ENCODE results near the gene GRIN1. TPM values are rescaled to one million over a fixed set of nuclear protein-coding genes. Genes with fewer than 3 reads are reported as not detected.
"Not testable (repeated sequence)": the region's sequence is repeated elsewhere in the genome, so short reads cannot be mapped to it uniquely, and the experiment has no call there.

Gene GRIN1
- total RNA-seq, 2 experiments from 2014 or later, result not detected

GRCh38 chr9:137134191-137134590, 4.8 kb upstream of the GRIN1 start:
- no peak overlapping the region for H3K27ac Mint-ChIP-seq
- ChIA-PET CTCF (no interaction called here), POLR2A (interaction anchor here (0.6 kb wide), 1 partner anchor 58 kb away, joined by 3 read pairs; no protein-coding TSS in a partner anchor)
- peaks cover 28% of the 10 kb centered on the region for H3K27me3 Mint-ChIP-seq (ENCODE audit: low read depth)
- H3K4me3 Mint-ChIP-seq, result no peak overlapping the region
- ATAC-seq (no peak), DNase-seq (no peak)
- H3K36me3 Mint-ChIP-seq (ENCODE audit: low read depth), result no peaks in the 10 kb centered on the region
- no peaks in the 10 kb centered on the region for H3K9me3 Mint-ChIP-seq (ENCODE audit: insufficient read depth)
- H3K4me1 Mint-ChIP-seq (ENCODE audit: low read depth), result peaks cover 4% of the 10 kb centered on the region

DNA sequence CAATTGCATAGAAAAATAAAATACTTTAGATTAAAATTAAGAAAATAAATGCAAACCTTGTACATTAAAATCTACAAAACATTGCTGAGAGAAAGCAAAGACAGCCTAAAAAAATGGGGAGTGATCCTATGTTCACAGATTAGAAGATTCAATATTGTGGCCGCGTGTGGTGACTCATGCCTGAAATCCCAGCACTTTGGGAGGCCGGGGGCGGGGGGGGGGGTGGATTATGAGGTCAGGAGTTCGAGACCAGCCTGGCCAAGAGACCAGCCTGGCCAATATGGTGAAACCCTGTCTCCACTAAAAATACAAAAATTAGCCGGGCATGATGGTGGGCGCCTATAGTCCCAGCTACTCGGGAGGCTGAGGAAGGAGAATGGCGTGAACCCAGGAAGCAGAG, 3.8 kb upstream of the GRIN1 start:
- H3K9me3 Mint-ChIP-seq (ENCODE audit: insufficient read depth); H3K36me3 Mint-ChIP-seq (ENCODE audit: low read depth); DNase-seq; H3K4me1 Mint-ChIP-seq (ENCODE audit: low read depth); CTCF ChIA-PET; ATAC-seq; H3K4me3 Mint-ChIP-seq; H3K27ac Mint-ChIP-seq: not testable (repeated sequence)
- POLR2A ChIA-PET, result interaction anchor here (0.6 to 1.0 kb wide), 2 partner anchors 16 to 169 kb away, joined by 3 to 4 read pairs; no protein-coding TSS in a partner anchor
- H3K27me3 Mint-ChIP-seq (ENCODE audit: low read depth), result peaks cover 34% of the 10 kb centered on the region

GRCh38 chr9:137136261-137136880, 2.6 kb upstream of the GRIN1 start:
- no peaks in the 10 kb centered on the region for H3K9me3 Mint-ChIP-seq (ENCODE audit: insufficient read depth)
- H3K27ac Mint-ChIP-seq, result no peak overlapping the region
- POLR2A ChIA-PET, result interaction anchor here (1.0 kb wide), 1 partner anchor 15 kb away, joined by 3 read pairs; no protein-coding TSS in a partner anchor
- CTCF ChIA-PET, result interaction anchor here (1.6 kb wide), 1 partner anchor 100 kb away, joined by 3 read pairs; no protein-coding TSS in a partner anchor
- H3K4me1 Mint-ChIP-seq (ENCODE audit: low read depth), result peaks cover 14% of the 10 kb centered on the region
- H3K4me3 Mint-ChIP-seq, result no peak overlapping the region
- ATAC-seq (no peak), DNase-seq (no peak)
- no peaks in the 10 kb centered on the region for H3K36me3 Mint-ChIP-seq (ENCODE audit: low read depth)
- H3K27me3 Mint-ChIP-seq (ENCODE audit: low read depth), result peaks cover 38% of the 10 kb centered on the region

DNA sequence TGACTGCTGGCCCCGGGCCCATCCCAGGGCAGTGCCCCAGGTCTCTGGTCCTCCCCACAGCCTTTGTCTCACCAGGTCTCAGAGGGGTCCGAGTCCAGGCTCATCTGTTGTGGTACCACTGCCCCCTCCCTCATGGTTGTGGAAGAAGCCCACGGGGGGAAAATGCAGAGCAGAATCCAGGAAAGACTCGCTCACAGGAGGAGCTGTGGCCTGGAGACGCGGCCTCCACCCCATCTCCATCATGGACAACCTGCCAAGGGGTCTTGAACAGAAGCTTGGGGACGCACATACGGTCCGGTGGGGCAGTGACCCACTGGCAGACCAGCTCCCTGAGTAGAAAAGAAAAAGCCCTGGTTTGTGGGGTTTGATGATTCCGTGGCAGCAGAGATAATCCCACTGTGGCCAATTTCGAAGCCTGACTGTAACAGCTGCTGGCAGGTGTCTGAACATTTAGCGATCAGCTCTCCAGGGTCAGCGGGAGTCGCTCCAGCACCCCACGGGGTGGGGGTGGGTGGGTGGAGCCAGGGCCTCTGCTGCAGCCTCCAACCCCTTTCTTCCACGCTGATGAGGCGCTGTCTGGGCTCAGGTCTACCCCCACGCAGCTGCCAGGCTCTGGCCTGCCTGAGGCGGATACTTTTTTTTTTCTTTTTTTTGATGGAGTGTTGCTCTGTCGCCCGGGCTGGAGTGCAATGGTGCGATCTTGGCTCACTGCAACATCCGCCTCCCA, 1.9 kb upstream of the GRIN1 start:
- H3K27ac Mint-ChIP-seq, result no peak overlapping the region
- no peaks in the 10 kb centered on the region for H3K9me3 Mint-ChIP-seq (ENCODE audit: insufficient read depth)
- DNase-seq (no peak), ATAC-seq (no peak)
- H3K36me3 Mint-ChIP-seq (ENCODE audit: low read depth), result no peaks in the 10 kb centered on the region
- CTCF ChIA-PET, result interaction anchor here (1.6 kb wide), 1 partner anchor 100 kb away, joined by 3 read pairs; no protein-coding TSS in a partner anchor
- POLR2A ChIA-PET, result interaction anchor here (0.6 to 2.0 kb wide), 2 partner anchors 8 to 23 kb away, joined by 3 to 4 read pairs; no protein-coding TSS in a partner anchor
- H3K27me3 Mint-ChIP-seq (ENCODE audit: low read depth), result peaks cover 42% of the 10 kb centered on the region
- peaks cover 14% of the 10 kb centered on the region for H3K4me1 Mint-ChIP-seq (ENCODE audit: low read depth)
- no peak overlapping the region for H3K4me3 Mint-ChIP-seq

DNA sequence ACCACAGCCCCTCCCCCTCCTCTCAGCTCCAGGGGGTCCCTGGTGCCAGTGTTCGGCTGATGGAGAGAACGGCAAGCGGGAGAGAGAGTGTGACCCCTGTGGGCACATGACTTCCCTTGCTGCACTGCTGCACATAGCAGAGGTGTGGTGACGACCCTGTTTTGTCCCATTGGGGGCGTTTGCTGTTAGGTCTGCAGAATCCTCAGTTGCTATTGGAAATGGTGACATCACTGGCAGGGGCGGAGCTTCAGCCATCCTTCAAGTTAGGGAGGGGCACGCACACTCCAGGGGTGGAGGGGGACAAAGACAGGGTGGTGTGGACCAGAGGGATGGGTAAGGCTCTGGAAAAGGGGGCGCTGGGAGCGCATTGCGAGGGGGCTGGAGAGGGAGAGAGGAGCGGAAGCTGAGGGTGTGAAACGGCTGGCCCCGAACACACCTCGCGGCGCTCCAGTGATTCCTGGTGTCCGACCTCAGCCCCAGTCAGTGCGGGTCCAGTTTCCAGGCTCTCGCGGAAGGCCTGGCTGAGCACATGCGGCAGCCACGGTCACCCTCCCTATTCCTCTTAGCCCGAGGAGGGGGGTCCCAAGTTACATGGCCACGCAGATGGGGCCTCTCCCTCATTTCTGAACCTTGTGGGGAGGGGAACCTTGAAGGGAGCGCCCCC, 764 bp upstream of the GRIN1 start:
- no peak for DNase-seq
- no peak overlapping the region for H3K4me3 Mint-ChIP-seq
- CTCF ChIA-PET, result interaction anchor here (1.6 kb wide), 1 partner anchor 98 kb away, joined by 3 read pairs; no protein-coding TSS in a partner anchor
- H3K4me1 Mint-ChIP-seq (ENCODE audit: low read depth), result peaks cover 14% of the 10 kb centered on the region
- no peak overlapping the region for H3K27ac Mint-ChIP-seq
- peaks cover 43% of the 10 kb centered on the region for H3K27me3 Mint-ChIP-seq (ENCODE audit: low read depth)
- POLR2A ChIA-PET, result interaction anchor here (1.0 to 2.0 kb wide), 2 partner anchors 9 to 12 kb away, joined by 3 to 4 read pairs; no protein-coding TSS in a partner anchor
- ATAC-seq, result no peak
- H3K36me3 Mint-ChIP-seq (ENCODE audit: low read depth), result no peaks in the 10 kb centered on the region
- H3K9me3 Mint-ChIP-seq (ENCODE audit: insufficient read depth), result no peaks in the 10 kb centered on the region

DNA sequence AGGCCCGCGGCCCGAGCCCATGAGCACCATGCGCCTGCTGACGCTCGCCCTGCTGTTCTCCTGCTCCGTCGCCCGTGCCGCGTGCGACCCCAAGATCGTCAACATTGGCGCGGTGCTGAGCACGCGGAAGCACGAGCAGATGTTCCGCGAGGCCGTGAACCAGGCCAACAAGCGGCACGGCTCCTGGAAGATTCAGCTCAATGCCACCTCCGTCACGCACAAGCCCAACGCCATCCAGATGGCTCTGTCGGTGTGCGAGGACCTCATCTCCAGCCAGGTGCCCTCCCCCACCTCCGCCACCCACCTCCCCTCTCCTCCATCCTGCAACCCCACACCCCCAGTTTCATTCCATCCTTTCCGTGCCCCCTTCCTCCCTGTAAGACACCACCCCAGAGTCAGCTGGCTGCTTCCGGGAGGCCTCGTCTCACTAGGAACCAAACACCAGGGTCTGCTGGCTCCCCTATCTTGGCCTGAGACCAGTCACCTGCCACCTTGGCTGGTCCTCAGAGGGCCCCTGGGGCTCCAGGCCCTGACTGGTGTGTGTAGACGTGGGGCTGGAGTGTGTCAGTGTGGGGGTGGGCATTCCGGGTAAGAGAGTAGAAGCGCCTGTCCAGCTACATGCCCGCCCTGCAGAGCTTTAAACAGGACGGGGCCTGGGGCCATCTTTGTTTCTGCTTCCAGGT, 655 bp downstream of the GRIN1 start:
- H3K27me3 Mint-ChIP-seq (ENCODE audit: low read depth), result peaks cover 39% of the 10 kb centered on the region

GRCh38 chr9:137140151-137141012, 1.4 kb downstream of the GRIN1 start:
- Mint-ChIP-seq H3K4me1 (ENCODE audit: low read depth) (peaks cover 14% of the 10 kb centered on the region), H3K27me3 (ENCODE audit: low read depth) (peaks cover 39% of the 10 kb centered on the region), H3K4me3 (no peak overlapping the region), H3K36me3 (ENCODE audit: low read depth) (no peaks in the 10 kb centered on the region), H3K9me3 (ENCODE audit: insufficient read depth) (no peaks in the 10 kb centered on the region), H3K27ac (no peak overlapping the region)
- CTCF ChIA-PET, result no interaction called here
- ATAC-seq (no peak), DNase-seq (no peak)
- POLR2A ChIA-PET, result interaction anchor here (1.0 kb wide), 1 partner anchor 11 kb away, joined by 3 read pairs; no protein-coding TSS in a partner anchor

More for the DNA sequence above, 655 bp downstream of the GRIN1 start:
- Mint-ChIP-seq H3K36me3 (ENCODE audit: low read depth) (no peaks in the 10 kb centered on the region), H3K27ac (no peak overlapping the region), H3K9me3 (ENCODE audit: insufficient read depth) (no peaks in the 10 kb centered on the region), H3K4me3 (no peak overlapping the region), H3K4me1 (ENCODE audit: low read depth) (peaks cover 14% of the 10 kb centered on the region)
- POLR2A ChIA-PET, result interaction anchor here (1.0 kb wide), 1 partner anchor 10 kb away, joined by 3 read pairs; no protein-coding TSS in a partner anchor
- ATAC-seq, result peak; percentile 41
- CTCF ChIA-PET, result no interaction called here
- DNase-seq, result no peak

DNA sequence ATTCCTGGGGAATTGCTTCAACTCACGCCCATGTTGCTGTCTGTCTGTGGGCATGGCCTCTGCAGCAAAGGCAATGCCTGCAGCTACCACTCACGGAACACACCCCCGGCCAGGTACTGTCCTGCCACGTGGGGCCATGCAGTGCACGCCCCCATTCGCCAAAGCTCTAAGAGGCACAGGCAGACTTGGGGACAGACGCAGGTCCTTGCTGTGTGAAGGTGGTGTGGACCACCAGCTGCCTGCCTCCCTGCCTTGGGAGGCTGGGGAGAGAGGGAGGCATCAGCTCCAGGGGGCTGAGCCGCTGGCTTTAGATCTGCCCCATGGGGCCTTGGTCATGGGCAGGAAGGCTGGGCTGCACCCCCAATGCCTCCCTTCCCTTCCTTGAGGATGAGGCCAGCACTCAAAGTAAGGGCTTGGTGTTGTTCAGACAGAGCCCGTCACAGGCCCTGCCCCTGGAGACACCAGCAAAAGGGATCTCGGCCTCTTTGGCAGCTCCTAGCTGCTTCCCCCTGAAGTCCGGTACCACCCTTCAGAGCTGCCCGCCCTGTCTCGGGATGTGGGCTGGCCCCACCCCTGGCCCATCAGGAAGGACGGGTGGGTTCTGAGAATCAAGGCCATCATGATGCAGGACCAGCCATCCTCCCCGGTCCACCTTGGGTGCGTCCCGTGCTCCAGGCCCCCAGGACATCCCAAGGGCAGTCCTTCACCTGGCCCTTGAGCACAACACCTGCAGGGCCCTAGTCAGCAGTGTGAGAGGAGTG, 2.3 kb downstream of the GRIN1 start:
- peaks cover 34% of the 10 kb centered on the region for H3K27me3 Mint-ChIP-seq (ENCODE audit: low read depth)
- CTCF ChIA-PET, result no interaction called here
- H3K27ac Mint-ChIP-seq, result no peak overlapping the region

GRCh38 chr9:137141976-137142936, 3.3 kb downstream of the GRIN1 start:
- no peak for DNase-seq
- Mint-ChIP-seq H3K36me3 (ENCODE audit: low read depth) (no peaks in the 10 kb centered on the region), H3K27ac (no peak overlapping the region), H3K9me3 (ENCODE audit: insufficient read depth) (no peaks in the 10 kb centered on the region), H3K27me3 (ENCODE audit: low read depth) (peaks cover 31% of the 10 kb centered on the region), H3K4me3 (no peak overlapping the region), H3K4me1 (ENCODE audit: low read depth) (peaks cover 14% of the 10 kb centered on the region)
- no peak for ATAC-seq
- ChIA-PET CTCF (no interaction called here), POLR2A (no interaction called here)

More for the DNA sequence above, 2.3 kb downstream of the GRIN1 start:
- POLR2A ChIA-PET, result no interaction called here
- Mint-ChIP-seq H3K4me1 (ENCODE audit: low read depth) (peaks cover 14% of the 10 kb centered on the region), H3K4me3 (no peak overlapping the region), H3K9me3 (ENCODE audit: insufficient read depth) (no peaks in the 10 kb centered on the region), H3K36me3 (ENCODE audit: low read depth) (no peaks in the 10 kb centered on the region)
- DNase-seq (no peak), ATAC-seq (no peak)

Measured in activated CD8-positive, alpha-beta T cell treated with anti-CD3 and anti-CD28 coated beads, Interleukin-2, amount 10 ng/mL, durations not matched to agents 7 days and 5 days (primary cell).